GM23338 (cell line): Measurements from ENCODE around the gene C19orf25.

Source experiments
- CREB1 ChIP-seq: fragments of 250-450 bp; sonication (Bioruptor Pico); IDR thresholded peaks from 2 replicates; pipeline ENCODE4 v1.5.0; 2020; ENCODE audit warnings: low read depth, mild to moderate bottlenecking, moderate library complexity
- EZH2 ChIP-seq: fragments of 200-600 bp; sonication (generic); IDR thresholded peaks from one replicate; pipeline ENCODE4 v1.8.0; 2017; ENCODE audit warnings: antibody characterized with exemption, mild to moderate bottlenecking, low read depth; ENCODE audit not compliant: unreplicated experiment
- EZH2phosphoT487 ChIP-seq: fragments of 200-600 bp; sonication (generic); IDR thresholded peaks from one replicate; pipeline ENCODE4 v1.8.1; 2018; ENCODE audit warnings: antibody characterized with exemption; ENCODE audit not compliant: unreplicated experiment
- JUNB ChIP-seq: IDR thresholded peaks from one replicate; pipeline ENCODE4 v1.6.1; 2016; ENCODE audit warnings: antibody characterized with exemption; ENCODE audit not compliant: unreplicated experiment
- POLR2AphosphoS5 ChIP-seq: IDR thresholded peaks from 2 replicates; pipeline ENCODE4 v1.6.1; 2016; ENCODE audit warnings: antibody characterized with exemption, low read depth
- STAT1 ChIP-seq: IDR thresholded peaks from one replicate; pipeline ENCODE4 v1.6.1; 2016; ENCODE audit warnings: antibody characterized with exemption; ENCODE audit not compliant: unreplicated experiment
- ZNF114 ChIP-seq: fragments of 250-450 bp; sonication (Bioruptor Pico); IDR thresholded peaks from 2 replicates; pipeline ENCODE4 v1.5.0; 2020; ENCODE audit warnings: mild to moderate bottlenecking, moderate library complexity
- TF ChIP-seq, protein P1 (sequence below), 2 experiments: fragments of 200-600 bp in 1 of 2; sonication (generic) in 1 of 2; conservative IDR thresholded peaks; 2 replicates each; pipeline versions ENCODE4 v1.5.1 to v1.6.1; 2016 to 2017; ENCODE audit warnings: antibody characterized with exemption in 2 of 2, low read depth in 2 of 2, mild to moderate bottlenecking in 2 of 2, moderate library complexity in 1 of 2
- TF ChIP-seq, protein P2 (sequence below): IDR thresholded peaks from one replicate; pipeline ENCODE4 v1.6.1; 2018; ENCODE audit warnings: antibody characterized with exemption; ENCODE audit not compliant: unreplicated experiment
- TF ChIP-seq, protein P3 (sequence below): IDR thresholded peaks from 2 replicates; pipeline ENCODE4 v1.6.1; 2016; ENCODE audit warnings: antibody characterized with exemption

GRCh38 chr19:1428738-1429391 is 50.1 kb downstream of the C19orf25 start:
- TF ChIP-seq, protein P1, sequence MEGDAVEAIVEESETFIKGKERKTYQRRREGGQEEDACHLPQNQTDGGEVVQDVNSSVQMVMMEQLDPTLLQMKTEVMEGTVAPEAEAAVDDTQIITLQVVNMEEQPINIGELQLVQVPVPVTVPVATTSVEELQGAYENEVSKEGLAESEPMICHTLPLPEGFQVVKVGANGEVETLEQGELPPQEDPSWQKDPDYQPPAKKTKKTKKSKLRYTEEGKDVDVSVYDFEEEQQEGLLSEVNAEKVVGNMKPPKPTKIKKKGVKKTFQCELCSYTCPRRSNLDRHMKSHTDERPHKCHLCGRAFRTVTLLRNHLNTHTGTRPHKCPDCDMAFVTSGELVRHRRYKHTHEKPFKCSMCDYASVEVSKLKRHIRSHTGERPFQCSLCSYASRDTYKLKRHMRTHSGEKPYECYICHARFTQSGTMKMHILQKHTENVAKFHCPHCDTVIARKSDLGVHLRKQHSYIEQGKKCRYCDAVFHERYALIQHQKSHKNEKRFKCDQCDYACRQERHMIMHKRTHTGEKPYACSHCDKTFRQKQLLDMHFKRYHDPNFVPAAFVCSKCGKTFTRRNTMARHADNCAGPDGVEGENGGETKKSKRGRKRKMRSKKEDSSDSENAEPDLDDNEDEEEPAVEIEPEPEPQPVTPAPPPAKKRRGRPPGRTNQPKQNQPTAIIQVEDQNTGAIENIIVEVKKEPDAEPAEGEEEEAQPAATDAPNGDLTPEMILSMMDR (conservative IDR thresholded peaks at IDR 0.05; ENCODE audit: low read depth in 2 of 2): no peak
- TF ChIP-seq EZH2phosphoT487: no peak
- no peak for TF ChIP-seq EZH2
- TF ChIP-seq, protein P2, sequence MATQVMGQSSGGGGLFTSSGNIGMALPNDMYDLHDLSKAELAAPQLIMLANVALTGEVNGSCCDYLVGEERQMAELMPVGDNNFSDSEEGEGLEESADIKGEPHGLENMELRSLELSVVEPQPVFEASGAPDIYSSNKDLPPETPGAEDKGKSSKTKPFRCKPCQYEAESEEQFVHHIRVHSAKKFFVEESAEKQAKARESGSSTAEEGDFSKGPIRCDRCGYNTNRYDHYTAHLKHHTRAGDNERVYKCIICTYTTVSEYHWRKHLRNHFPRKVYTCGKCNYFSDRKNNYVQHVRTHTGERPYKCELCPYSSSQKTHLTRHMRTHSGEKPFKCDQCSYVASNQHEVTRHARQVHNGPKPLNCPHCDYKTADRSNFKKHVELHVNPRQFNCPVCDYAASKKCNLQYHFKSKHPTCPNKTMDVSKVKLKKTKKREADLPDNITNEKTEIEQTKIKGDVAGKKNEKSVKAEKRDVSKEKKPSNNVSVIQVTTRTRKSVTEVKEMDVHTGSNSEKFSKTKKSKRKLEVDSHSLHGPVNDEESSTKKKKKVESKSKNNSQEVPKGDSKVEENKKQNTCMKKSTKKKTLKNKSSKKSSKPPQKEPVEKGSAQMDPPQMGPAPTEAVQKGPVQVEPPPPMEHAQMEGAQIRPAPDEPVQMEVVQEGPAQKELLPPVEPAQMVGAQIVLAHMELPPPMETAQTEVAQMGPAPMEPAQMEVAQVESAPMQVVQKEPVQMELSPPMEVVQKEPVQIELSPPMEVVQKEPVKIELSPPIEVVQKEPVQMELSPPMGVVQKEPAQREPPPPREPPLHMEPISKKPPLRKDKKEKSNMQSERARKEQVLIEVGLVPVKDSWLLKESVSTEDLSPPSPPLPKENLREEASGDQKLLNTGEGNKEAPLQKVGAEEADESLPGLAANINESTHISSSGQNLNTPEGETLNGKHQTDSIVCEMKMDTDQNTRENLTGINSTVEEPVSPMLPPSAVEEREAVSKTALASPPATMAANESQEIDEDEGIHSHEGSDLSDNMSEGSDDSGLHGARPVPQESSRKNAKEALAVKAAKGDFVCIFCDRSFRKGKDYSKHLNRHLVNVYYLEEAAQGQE: no peak
- TF ChIP-seq CREB1 (CRISPR knock-in tag): no peak
- TF ChIP-seq POLR2AphosphoS5: no peak
- TF ChIP-seq, protein P3, sequence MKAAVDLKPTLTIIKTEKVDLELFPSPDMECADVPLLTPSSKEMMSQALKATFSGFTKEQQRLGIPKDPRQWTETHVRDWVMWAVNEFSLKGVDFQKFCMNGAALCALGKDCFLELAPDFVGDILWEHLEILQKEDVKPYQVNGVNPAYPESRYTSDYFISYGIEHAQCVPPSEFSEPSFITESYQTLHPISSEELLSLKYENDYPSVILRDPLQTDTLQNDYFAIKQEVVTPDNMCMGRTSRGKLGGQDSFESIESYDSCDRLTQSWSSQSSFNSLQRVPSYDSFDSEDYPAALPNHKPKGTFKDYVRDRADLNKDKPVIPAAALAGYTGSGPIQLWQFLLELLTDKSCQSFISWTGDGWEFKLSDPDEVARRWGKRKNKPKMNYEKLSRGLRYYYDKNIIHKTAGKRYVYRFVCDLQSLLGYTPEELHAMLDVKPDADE: no peak
- no peak for TF ChIP-seq ZNF114
- no peak for TF ChIP-seq STAT1
- no peak for TF ChIP-seq JUNB
